ENCODE results near the gene NUDCD3.

NUDCD3 gene

DNA sequence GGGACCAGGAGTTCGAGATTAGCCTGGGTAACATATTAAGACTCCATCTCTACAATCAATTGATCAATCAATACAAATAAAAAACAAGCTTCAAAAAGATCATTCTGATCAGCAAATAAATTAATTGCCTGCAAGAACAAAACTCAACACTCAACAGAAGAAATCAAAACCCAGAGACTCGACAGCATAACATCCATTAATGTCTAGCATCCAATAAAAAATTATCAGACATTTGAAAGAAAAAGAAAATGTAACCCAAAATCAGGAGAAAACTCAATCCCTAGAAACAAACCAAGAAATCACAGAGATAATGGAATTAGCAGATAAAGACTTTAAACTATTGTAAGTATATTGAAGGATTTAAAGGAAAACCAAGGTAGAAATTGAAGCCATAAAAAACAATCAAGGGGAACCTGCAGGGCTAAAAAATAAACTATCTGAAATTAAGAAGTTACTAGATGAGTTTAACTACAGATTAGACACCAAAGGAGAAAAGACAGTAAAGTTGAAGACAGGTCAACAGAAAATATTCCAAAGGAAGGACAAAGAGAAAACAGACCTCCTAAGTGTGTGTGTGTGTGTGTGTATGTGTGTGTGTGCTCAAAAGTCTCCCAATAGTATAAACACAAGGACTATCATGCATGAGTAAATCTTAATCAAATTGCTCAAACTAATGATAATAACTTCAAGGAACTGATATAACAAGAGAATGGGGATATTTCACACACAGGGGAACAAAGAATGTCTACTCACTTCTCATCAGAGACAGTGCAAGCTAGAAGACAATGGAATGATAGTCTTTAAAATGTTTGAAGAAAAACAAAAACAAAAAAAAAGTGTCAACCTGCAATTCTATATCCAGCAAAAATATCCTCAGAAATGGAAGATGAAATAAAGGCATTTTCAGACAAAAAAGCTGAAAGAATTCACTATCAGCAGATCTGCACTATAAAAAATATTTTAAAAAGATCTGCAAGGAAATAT lies 7.7 kb downstream of the NUDCD3 start:
- DNase-seq (ENCODE audit: low read depth in 2 of 2): no peak

DNA sequence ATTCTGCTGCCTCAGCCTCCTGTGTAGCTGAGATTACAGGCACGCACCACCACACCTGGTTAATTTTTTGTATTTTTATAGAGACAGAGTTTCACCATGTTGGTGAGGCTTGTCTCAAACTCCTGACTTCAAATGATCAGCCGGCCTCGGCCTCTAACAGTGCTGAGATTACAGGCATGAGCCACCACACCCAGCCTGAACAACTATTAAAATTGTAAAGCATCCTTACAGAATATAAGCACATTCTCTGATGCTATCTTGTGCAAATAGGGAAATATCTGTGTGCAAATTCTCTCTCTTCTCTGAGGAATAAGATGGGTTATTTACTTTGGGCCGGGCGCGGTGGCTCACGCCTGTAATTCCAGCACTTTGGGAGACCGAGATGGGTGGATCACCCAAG lies 12.5 kb downstream of the NUDCD3 start:
- no peak for DNase-seq (ENCODE audit: low read depth in 2 of 2)

DNA sequence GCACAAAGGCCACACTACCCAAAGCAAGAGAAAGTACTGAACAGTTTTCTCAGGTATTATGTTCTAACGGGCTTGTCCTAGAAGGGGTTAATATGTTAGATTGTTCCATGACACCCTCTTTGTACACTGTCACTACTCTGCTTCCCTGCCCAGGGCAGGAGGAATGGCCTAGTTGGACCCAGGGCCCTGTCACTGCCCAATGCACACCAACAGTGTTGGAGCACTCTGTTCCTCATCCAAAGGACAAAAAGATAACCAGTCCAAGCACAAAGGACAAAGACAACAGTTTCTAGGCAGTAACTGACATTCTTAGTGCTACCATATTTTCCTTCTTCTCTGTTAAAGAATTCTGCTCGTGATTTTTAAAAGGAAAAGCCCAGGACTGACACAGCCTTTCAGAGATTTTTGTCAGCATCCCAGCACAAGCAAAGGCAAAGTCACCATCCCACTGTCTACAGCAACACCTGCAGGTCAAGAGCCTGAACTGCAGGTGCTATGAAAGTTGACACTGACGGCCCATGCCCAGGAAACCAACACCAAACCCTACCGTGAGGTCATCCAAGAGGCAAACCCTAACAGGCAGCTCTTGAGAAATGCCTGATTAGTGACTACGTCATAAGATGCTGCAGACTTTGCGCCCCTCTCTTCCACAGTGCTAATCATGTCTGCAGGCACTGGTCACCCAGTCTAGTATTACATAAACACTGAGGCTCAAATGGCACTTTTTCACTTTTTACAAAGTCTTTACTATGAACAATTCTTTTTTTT lies 13.2 kb downstream of the NUDCD3 start:
- DNase-seq (ENCODE audit: low read depth in 2 of 2): peak; percentile 34 to 36

DNA sequence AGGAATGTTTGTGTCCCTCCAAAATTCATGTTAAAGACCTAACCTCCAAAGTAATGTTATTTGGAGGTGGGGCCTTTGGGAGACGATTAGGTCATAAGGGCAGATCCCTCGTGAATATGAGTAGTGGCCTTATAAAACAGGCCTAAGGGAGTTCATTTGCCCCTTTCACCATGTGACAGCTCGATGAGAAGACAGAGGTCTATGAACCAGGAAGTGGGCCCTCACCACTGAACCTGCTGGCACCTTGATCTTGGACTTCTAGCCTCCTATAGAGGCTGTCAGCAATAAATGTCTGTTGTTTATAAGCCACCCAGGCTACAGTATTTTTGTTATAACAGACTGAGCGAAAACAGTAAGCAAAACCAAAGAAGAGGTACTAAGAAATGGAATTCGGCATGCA lies 14.1 kb downstream of the NUDCD3 start:
- DNase-seq (ENCODE audit: low read depth in 2 of 2): no peak

DNA sequence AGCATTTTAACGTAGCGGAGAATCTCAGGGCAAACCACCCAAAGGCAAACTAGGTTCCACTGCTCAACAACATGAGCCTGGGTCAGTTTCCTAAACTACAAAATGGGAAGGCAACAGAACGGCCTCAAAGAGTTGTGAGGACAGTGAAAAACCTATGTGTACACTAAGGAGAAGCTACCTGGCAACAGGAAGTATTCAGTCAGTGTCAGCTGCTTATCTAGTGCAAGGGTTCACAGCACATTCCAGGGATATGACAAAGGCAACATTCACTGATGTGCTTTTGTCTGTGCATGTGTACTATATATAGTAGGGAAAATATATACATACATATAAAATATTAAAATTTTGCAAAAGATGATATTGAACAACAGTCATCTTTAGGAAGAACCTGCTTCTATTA lies 17.2 kb downstream of the NUDCD3 start:
- DNase-seq (ENCODE audit: low read depth in 2 of 2): no peak

DNA sequence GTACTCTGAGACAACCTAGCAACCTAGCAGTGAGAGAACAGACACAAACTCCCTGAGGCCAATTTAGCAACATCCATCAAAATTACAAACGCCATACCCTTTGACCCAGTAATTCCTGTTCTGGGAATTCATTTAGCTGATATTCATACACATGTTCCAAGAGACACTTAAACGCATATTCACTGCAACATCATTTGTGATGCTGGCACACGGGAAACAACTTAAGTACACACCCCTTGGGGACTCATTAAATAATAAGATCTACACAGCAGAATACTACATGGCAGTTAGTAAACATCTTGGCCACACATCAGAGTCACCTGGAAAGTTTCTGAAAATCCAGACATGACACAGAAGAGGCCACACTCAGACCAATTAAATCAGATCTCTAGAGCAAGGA lies 17.6 kb downstream of the NUDCD3 start:
- DNase-seq (ENCODE audit: low read depth in 2 of 2): no peak

DNA sequence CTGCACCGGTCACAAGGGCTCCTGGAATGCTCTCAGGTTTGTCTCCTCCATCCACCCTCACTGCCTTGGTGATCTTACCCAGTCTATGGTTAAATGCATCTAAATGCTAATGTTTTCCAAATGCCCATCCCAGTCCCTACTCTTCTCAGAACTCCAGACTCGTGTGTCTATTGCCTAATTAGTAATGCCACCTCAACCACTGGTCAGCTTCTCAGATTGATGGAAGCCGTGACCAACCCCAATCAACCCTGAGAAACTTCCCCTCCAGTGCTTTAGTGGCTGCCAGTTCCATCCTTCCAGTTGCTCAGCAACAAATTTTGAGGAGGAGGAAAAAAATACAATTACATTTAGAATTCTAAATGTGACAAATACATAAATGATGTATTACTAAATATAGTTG lies 18.6 kb downstream of the NUDCD3 start:
- no peak for DNase-seq (ENCODE audit: low read depth in 2 of 2)

DNA sequence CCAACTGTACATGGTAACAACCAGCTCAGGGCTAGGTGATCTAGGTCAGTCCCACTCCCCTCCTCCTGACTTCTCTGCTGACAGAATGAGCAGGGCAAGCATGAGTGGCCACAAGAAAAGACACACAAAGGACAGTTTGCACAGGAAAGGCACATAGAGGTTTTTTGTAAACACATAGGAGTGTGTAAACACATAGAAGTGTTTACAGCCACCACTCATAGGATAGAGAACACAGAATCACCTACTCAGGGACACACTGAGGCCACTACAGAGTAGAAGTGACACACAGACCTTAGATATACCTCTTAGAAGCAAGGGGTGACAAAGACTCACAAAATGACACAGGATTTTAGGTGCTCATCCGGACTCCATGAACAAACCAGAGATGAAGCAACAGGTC lies 19.0 kb downstream of the NUDCD3 start:
- no peak for DNase-seq (ENCODE audit: low read depth in 2 of 2)

DNA sequence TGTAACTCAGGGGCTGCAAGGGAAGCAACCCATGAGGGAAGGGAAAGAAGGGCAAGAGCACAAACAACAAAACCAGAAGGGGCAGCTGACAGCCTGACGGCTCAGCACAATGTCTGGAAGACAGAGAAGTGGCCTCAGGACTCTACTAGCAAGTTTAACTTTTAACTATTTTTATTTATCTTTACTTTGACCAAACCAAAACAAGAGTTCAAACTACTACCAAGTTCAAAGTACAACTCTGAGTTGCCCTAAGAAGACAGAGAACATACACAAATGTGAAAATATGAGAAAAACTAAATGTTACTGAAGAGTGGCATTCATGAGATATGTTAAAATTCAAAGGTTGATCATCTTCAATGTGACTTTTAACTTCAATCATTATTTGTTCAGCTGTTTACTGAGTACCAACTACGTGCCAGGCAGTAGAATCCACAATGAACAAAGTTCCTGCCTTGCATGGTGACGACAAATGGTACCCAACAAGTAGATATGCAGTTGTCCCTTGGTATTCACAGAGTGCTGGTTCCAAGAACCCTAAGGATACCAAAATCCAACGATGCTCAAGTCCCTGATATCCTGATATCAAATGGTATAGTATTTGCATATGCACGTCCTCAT lies 19.7 kb downstream of the NUDCD3 start:
- no peak for DNase-seq (ENCODE audit: low read depth in 2 of 2)

DNA sequence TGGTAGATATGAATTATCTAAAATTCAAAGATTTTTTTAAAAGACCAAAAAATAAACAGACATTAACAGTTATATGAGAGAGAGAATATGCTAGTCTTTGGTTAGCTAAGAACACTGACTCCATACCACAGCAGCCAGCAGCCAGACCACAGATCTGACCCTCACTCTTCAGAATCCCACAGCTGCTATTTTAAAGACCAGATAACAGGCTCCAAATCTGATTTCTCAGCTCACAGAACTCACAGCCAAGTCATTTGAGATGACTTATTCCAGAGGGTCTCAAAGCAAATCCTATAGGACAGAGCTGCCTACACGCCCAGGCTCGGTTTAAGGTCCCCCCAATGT lies 20.4 kb downstream of the NUDCD3 start:
- DNase-seq (ENCODE audit: low read depth in 2 of 2): no peak

DNA sequence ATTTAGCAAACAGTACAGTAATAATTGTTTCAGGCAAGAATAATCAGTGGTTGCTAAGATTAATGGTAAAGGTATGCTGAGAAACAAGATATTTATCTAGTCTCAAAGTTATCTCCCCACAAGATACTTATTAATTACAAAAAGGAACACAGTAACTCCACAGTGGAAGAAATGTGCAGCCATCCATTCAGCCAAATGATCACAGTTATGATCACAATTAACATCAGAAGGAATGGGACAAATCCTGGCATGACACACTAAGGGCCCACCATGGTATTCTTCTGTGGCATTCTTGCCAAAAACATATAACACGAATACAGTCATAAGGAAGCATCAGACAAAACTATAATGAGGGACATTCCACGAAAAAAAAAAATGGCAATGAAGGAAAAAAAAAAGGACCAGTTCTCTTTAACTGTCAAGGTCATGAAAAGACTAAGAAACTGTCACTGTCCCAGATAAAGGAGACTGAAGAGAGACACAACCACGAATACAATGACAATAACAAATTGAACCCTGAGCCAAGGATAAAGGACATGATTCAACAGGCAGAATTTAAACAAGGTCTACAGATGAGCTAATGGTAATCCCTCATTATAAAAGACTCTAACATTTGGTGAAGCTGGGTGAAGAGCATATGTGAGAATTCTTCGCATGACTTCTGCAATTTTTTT lies 20.9 kb downstream of the NUDCD3 start:
- DNase-seq (ENCODE audit: low read depth in 2 of 2): no peak

DNA sequence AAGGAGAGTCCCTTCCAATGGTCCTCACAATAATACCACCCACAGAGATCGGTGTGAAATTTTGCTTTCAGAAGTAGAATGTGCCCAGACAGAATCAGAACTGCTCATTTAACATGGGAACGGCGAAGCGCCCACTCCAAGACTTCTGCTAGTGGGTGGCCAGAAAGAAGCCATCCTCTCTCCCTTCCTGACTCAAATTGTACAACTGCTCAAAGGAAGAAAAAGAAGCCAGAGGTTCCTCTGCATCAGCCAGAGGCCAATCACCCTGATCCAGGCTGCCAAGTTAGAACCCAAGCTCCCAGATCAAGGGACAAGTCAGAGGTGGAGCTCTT lies 23.3 kb downstream of the NUDCD3 start:
- DNase-seq (ENCODE audit: low read depth in 2 of 2): no peak

DNA sequence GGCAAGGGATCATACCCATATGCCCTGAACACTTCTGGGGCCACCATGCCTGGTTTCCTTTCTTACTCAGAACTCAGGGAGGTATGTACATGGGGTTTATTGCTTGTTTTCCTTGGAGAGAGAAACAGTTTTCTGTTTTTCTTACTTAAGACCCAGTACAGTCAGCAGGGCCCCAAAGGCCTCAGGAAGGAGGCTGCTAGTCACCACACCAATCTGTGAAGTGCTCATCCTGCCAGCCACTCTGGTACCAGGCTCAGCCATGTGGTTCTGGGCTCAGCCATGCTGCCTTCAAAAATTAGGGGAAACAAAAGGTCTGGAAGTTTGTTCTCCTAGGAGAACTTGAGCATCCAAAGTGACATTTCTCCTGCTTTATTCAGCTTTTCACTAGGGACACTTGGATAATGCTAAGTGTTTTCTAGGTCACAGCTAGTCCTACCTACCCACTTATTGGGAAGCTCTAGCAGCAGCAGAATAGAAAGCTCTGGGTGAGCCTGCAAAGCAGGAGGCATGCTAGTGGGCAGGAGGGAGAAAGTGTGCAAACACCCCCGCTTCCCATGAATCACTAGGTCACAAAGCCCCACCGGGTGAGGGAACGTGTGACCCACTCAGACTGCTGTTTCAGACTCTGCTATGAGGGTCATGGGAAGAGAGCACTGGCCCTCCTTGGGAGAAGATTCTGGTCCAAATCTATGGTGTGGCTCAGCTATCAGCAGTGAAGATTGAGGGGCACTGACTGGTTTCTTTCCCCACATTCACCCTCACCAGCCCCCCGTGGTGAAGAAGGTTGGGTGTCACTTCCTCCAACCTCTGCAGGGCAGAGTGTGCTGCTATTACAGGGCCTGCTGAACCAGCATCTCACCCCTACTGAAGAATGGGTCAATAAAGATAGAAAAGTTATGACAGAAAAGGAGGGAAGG lies 23.9 kb downstream of the NUDCD3 start:
- no peak for DNase-seq (ENCODE audit: low read depth in 2 of 2)

DNA sequence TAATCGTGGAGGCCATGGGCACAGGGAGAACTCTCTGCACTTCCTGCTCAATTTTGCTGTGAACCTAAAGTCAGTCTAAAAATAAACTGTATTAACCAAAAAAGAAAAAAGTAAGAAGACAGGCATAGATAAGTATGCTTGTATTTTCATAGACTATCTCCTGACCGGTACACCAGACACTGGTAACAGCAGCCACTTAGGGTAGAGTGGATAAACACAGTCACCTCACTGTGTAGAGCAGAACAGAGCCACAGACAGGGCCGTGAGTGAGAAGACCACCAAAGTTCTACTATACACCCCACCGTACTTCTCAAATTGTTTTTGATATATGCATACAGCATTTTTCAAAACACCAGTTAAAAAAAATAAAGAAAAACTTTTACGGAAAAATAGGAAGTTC lies 25.0 kb downstream of the NUDCD3 start:
- DNase-seq (ENCODE audit: low read depth in 2 of 2): no peak

DNA sequence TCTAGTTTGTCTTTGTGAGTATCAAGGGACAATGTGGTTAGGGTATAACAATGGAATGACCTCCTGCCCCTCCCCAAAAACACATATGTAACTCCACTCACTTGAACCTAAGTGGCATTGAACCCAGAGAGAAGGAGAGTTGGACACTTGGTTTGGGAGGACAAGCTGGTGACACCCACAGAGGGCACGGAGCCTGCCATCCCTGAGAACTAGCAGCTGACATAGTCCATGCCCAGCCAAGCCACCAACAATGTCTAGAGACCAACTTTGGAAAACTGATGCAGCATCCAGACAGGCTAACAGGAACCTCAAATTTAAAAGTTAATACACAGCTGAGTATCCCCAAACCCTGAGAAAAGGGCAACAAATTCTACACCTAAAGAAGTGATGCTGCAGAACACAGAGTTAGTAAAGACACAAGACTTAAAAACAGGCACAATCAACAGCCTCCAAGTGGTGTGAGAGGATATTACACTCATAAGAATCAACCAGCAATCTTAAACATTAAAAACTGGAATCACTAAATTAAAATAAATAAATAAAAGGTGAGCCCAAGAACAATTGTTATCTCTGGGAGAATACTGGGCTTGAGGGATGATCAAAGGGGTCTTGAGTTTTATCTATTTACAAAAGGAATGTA lies 27.2 kb downstream of the NUDCD3 start:
- DNase-seq (ENCODE audit: low read depth in 2 of 2): no peak

DNA sequence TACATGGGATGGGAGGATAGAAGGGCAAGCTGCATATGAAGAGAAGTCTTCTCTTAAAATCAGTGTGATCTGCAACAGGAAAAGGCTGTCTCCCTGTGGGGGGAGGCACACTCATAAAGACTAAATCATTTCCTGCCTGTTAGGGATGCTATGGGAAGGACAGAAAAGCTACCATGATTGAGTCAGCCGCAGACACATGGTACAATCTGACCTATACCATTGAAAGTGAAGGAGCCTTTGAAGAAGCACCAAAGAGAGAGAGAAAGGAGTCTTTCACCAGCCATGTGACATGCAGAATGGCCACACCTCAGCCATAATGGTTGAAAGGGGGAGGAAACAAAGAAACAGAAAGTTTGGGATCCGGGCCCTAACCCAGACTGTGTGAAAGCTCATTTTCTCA lies 29.1 kb downstream of the NUDCD3 start:
- no peak for DNase-seq (ENCODE audit: low read depth in 2 of 2)

DNA sequence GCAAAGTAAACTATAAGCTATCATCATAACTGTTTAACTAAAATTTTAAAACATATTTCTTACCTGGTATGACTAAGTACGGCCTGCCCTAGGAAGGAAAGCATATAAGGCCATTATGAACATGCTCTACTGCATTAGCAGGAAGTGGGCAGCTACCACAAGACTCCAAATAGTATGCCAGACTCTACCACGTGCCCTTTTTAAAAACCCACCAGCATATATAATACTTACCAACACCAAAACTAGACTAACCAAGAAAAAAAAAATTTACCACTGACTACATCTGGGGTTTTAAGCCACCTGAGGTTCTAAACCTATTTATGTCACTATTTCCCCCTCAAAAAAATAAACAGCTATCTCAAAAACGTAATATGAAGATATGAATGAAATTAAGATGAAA lies 30.1 kb downstream of the NUDCD3 start:
- DNase-seq (ENCODE audit: low read depth in 2 of 2): peak in 1 of 2 donors; percentile 31

DNA sequence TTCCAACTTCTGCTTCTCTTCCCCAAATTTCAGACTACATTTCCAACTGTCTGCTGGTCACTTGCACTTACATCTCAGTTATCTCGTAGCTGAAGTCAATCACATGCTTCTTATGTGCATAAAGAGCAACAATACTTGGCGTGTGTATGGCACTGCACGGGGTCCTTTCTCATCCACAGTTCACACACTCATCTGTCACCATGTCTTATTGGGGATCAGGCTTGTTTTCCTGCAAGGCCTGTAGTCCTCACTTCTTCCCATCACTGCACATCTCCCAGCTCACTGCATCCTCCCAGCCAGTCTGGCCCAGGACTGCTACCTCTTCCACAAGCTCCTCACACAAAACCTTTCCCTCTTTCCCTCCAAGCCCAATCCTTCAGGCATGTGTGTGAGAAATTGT lies 35.3 kb downstream of the NUDCD3 start:
- DNase-seq (ENCODE audit: low read depth in 2 of 2): no peak

DNA sequence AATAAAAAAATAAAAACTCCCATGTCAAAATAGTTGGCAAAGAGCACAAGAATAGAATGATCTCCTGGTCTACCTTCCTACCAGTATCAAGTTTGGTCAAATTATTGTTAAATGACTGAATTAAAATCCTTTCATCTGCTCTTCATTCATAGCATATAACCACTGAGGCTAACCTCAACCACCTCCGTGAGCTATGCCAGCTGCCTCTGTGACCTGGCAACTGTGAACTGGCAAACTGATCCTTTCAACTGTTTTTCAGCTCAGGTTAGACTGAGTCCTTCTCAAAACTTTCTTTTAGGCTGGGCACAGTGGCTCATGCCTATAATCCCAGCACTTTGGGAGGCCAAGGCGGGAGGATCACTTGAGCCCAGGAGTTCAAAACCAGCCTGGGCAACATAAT lies 36.1 kb downstream of the NUDCD3 start:
- DNase-seq (ENCODE audit: low read depth in 2 of 2): no peak

DNA sequence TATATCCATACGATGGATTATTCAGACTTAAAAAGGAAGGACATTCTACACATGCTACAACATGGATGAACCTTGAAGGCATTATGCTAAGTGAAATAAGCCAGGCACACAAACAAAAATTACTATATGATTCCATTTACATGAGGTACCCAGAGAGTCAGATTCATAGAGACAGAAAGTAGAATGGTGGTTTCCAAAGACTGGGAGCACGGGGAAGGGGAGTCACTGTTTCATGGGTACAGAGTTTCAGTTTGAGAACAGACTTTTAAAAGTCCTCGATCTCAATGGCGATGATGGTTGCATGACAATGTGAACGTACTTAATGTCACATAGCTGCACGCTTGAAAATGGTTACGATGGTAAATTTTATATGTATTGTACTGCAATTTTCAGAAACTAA lies 39.3 kb downstream of the NUDCD3 start:
- no peak for DNase-seq (ENCODE audit: low read depth in 2 of 2)

DNA sequence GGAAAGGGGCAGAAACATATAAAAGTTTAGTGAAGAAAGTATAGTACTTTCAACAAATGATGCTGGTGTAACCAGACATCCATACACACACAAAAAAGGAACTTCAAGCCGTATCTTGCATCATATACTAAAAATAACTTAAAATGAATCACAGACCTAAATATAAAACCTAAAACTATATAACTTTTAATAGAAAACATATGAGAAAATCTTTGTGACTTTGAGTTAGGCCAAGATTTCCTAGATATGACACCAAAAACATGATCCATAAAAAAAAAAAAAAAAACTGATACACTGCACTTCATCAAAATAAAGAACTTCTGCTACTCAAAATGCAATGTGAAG lies 40.9 kb downstream of the NUDCD3 start:
- no peak for DNase-seq (ENCODE audit: low read depth in 2 of 2)

Data from stimulated activated CD4-positive, alpha-beta T cell treated with anti-CD3 and anti-CD28 coated beads, Interleukin-1b, Interleukin-23, amount 100 ng/mL, for 4 hours (primary cell).